Pons (tissue), 1 donor: Measurements from ENCODE around the gene RBMS1.
A peak's percentile ranks its signal among the peaks of the same experiment; 100 is the strongest.
"Not testable (repeated sequence)": the region's sequence is repeated elsewhere in the genome, so short reads cannot be mapped to it uniquely, and the experiment has no call there.

Experiments
- DNase-seq: peaks from one replicate; pipeline ENCODE4 v3.0.0-alpha.2; 2016; ENCODE audit warnings: low spot score

Gene RBMS1

DNA sequence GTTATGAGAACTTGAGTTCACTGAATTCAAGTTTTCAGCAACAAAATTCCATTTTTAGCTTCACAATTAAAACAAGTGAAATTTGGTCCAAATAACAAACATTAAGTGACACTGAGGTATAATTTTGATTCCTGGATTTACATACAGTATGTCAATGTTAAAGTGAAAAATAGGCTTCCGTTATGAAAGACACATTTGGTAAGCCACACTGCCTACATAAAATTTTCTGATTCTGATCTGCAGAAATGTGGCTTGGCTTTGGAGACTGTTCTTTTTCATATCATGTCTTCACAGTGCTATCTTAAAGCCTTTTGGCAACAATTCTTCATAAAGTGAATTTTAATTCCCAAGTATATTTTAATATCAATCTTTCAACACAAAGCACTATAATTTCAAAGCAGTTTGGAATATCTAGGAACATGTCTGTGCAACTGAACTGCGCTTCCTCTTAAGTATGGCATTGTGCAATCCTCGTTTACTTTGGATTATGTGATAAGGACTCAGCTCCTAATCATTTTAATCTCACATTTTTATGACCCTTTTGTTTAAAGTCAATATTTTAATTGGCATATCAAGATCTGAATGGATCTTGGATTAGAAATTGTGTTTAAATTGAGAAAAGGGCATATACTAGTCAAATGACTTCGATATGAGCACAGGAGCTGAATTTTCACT lies 60.0 kb downstream of the RBMS1 start:
- DNase-seq, result no peak

DNA sequence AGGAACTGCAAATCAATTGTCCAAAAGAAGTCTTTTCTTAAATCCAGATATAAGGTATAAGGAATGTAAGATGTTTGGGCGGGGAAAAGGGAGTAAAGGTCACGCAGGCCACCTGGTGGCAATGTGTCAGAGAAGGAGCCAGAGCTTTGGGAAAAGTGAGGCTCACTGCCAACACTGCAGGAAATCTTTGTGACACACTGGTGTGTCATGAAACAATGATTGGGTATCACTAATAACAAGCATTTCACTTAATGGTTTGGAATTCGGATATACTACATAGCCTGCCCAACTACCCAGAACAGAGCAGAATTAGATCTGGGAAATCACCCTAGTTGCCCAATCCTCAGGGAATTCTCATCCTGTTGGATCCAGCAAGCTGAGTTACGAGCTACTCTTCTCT lies 61.0 kb downstream of the RBMS1 start:
- DNase-seq, result no peak

DNA sequence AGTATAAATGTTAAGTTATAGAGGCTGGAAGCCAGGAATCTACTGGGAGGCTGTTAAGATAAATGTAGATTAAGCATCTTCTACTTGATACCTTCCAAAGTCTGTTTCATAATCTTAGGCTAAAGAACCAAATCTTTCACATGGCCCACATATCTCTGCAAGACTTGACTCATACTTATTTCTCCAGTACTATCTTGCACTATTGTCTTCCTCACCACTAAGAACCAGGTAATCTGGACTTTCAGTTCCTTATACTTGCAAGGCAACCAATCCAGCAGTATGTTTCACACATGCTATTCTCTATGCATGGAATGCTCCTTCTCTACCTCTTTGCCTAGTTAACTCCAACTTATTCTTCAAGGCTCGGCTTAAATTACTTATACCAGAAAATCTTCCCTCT lies 62.2 kb downstream of the RBMS1 start:
- no peak for DNase-seq

DNA sequence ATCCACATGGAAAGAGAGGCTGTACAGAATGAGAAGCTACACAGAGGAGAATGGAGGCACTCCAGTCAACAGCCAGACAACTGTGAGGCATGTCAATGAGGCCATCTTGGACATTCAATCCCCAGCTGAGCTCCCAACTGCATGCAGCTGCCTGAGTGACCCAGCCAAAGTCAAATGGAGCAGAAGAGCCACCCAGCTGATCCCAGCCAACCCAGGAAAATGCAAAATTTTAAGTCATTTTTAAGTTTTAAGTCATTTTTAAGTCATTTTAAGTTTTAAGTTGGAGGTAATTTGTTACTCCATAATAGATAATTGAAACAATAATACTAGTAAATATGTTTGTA lies 63.6 kb downstream of the RBMS1 start:
- DNase-seq, result no peak

DNA sequence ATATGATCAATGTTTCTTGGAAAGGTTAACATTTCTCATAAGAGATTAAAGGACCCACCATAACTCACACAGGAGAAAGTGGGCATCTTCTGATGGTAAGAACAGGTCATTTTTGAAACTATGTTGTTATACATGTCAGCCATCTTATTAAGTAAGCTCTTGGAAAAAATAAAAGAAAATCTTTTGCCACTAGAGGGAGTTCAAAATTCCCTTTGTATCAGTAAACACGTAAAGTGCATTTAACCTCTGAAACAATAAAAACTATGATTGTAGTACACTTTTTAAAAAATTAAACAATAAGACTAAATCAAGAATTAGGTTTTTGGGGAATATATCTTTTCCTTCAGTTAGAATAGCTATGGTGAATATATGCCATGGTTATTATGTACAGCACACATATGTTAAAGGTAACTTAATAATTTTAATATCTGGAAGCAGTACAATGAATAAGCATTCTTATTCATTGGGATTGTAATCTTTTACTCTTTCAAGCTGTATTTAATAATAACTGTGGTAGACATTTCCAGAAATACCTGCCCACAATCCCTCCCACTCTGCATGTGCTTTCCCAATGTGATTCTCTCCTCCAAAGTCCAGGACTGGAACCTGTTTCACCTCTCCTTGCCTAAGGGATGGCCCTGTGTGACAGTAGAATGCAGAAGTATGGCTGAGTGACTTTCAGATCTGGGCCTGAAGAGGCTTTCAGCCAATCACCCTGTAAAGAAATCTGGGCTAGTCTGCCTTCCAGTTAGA lies 64.2 kb downstream of the RBMS1 start:
- DNase-seq, result peak; percentile 73

DNA sequence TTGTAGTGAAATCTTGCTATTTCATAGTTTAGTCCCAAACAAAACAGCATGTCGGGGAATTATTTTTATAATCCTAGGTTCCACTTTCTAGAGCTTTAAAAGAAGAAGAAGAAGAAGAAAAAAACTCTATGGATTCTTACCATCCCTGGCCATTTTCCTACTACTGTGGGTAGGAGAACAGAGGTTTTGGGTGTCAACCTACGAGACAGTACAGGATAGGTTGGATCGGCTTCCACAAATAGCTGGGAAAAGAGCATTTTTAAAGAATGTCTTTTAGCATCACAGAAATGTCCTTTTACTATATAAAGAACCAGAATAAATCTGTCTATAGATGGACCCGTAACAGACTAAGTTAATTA lies 65.2 kb downstream of the RBMS1 start:
- DNase-seq, result no peak

DNA sequence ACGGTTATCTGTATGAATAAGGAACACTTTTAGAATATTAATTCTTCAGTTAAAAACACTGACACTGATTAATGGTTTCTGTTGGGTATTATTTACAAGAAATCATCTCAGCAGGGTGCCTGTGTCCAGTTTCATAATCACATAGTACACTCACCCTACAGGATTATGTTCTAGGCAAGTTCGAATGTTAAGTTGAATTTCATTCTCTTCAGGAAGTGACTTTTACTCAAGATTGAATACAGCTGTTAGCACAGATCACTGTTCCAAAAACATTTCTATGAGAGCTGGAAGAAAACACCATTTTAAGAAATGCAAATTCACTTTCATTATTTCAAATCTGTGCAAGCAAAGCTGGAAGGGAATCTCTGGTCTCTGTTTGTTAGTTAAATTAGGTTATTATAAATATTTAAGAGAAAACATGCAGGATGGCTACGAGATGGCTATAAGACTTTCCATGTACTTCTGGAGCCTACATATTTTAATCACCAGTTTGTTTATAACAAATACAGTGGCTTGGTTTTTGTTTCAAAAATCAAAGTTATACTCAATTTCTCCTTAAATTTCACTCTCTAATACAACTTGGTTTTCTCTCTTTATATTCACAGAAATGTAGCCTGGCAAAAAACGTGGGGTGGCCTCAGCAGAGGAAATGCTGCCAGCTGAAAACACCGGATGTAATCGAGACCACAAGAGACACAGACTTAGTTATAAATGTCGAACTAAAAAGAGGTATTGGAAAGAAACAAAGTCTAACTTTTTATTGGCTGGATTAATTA lies 65.8 kb downstream of the RBMS1 start:
- no peak for DNase-seq

DNA sequence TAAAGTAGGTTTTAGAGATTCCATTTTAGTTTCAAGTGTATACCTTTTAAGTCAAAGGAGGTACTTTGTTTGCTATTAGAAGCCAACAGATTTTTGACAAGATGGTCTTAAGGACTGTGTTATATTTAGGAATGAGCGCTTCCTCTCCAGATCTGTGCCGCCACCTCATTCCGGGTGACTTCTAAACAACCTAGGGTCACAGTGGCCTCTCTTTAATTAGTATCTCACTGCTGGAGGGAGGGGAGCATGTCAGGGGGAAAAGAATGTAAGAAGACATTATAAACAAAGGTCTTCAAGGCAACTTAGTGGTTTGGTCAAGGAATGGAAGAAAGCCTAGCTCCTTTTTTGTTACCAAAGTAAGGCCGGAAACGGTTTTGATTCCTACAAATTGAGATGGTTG lies 67.0 kb downstream of the RBMS1 start:
- no peak for DNase-seq

DNA sequence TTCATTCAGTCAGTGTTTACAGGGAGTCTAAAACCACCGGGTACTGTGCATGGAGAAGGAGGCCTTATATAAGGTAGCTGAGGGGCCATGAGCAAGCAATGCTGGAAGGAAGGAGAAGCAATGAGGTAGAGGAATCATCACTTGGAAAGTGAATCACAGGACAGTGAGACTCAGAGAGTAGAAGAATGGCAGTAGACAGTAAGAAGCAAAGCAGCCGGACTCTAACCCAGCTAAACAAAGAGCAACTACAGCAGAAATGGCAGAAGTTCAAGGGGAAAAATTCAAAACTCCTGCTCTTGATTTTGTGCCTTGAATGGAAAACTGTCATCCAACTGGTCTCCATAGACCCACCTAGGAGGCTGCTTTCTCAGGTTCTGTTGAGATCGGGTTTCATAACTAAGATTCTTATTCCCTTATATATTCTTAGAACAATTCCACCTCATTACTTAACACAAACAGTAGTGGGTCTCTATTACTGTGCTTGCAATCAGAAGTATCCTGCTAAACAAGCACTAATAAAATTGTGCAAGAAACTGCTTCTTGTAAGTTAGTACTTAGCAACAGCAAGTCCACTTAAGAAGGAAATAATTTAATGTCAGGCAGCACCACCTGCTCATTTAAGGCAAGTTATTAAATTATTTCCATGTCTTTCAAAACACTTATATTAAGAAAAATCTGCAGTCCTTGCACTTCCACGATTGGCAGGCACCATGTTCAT lies 68.0 kb downstream of the RBMS1 start:
- DNase-seq, result no peak

DNA sequence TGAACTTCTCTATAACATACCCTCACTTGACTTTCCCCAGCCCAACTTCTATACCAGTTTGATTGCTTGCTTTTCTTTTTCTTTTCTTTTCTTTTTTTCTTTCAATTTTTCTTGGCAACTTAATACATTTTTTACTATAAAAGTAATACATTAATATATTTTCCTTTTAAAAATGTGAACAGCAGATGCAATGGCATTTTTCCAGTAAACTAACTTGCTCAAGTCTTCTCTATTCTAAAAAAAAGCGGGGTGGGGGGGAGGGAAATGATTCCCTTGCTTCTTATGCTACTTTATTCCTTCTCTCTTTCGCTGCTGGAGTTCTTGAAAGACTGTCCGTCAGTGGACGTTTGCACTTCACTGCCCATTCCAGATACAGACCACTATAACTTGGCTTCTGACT lies 70.5 kb downstream of the RBMS1 start:
- no peak for DNase-seq

DNA sequence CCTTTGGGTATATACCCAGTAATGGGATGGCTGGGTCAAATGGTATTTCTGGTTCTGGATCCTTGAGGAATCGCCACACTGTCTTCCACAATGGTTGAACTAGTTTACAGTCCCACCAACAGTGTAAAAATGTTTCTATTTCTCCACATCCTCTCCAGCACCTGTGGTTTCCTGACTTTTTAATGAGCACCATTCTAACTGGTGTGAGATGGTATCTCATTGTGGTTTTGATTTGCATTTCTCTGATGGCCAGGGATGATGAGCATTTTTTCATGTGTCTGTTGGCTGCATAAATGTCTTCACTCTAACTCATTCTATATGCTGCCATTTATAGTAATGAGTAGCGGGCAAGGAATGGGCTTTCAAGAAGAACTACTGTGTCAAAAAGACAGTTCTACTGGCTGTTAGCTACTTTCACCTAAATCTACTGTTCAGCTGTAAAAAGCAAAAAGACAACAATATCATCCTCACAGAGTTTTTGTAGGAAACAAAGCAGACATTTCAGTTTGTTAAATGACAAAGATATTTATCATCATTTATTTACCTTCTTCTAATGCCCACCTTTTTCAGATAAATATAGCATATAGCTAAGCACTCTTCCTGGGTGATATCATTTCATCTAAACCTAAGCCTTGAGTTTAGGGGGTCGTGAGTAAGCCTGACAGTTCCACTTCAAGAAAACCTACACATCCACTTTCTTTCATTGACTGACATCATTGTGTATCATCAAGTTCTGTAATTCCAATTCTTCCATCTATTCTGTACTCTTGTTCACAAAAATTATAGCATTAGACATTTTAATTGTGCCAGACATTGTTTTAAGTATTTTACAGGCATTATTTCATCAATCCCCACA lies 71.7 kb downstream of the RBMS1 start:
- DNase-seq, result not testable (repeated sequence)

DNA sequence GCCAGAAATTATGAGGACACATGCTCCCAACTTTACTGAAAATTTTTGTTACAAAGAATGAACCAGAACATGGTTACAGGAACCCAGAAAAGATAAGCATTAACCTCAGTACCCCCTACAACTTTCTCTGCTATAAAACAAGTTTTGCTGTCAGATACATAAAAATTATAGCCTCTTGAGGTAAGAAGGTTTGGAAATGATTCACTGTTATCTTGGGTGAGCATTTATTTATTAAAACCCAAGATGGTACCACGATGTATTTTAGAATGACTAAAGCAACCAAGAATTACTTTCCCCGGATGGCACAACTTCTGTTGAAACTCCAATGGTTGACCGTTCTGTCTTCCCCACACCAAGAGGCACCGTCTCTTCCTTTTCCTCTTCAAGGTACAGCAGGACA lies 72.9 kb downstream of the RBMS1 start:
- DNase-seq, result no peak

DNA sequence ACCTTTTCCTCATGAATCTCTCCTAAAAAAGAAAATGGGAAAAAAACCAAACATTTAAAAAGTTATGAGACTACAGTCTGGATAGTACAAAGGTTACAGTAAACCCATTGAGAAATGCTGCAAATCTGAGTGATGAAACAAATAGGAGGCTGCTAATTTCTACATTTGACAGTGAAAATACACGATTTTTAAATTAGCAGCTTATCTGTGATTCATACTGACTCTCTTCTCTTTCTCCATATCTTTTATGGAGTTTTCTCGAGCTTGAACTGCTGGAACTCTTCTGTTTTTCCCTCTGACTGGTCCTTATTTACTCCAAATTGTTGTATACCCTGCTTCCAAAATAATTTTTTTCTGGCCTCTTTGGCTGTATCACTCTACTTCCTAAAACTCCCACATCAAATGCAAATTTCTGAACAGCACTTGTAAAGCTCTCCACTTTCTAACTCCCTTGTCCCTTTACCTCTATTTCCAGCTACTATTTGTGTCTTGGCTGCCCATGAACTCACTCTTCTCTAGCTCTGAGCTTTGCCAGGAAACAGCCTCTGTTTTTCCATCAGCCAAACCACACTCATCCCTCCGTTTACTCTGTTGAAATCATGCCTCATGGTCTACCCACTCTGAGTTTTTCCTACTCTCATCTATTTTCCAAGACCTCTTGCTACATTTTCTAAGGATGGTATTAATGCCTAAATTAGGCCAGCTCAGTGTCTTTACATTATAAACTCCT lies 73.7 kb downstream of the RBMS1 start:
- DNase-seq, result no peak

DNA sequence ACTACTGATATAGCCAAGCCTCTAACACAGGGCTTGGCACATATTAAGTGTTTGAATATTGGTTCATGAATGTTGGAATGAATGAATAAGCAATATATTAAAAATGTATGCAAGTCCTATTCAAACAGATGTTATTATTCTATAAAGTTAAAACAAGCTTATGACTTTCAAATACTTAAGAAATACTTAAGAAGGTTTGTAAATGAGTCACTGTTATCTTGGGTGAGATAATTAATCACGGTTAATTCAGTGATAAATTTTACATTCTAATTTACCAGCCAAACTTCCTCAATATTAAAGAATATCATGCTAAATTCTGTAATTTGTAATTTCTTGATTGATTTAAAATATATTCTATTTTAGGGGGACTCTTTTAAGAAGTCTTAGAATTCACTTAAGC lies 74.8 kb downstream of the RBMS1 start:
- no peak for DNase-seq

DNA sequence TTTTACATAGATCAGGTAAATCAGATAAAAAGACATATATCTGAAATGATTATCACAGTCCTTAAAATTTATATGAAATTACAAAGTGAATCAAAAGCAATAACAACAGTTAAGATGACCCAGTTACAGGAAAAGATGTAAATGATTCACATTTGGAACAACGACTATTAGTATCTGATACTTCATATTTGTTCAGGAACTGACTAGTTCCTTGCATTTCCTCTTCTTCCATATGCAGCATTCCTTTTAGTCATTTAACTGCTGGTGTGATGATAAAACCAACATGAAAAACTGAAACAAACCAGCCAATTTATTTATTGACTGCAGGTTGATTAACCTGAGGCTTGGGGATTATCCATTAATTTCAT lies 75.2 kb downstream of the RBMS1 start:
- DNase-seq, result no peak

DNA sequence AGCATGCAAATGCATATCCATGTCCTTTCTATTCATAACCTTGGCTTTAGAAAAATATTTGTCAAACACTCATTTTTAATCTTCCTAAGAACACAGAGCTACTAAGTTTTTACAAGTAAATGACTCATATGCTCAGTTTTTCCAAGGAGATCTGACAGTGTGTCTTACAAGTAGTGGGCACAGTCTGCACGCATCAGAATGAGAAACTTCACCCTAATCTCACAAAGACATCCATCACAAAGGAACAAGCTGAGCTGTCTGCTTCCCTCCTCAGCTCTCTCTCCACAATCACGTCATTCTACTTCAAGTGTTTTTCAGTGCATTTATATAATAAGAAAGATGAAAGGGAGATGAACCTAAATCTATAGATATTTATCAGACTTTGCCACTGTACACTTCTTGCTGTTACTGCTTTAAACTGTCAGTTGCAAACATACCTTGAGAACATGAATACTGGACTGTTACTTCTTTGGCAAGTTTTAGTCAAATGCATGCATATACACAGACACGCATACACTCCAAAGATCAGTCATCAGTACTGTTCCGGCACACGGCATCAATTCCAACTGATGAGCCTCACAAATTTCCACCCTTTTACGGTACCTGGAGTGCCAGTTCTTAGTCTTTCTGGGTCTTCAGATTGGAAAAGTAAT lies 75.7 kb downstream of the RBMS1 start:
- DNase-seq, result no peak

DNA sequence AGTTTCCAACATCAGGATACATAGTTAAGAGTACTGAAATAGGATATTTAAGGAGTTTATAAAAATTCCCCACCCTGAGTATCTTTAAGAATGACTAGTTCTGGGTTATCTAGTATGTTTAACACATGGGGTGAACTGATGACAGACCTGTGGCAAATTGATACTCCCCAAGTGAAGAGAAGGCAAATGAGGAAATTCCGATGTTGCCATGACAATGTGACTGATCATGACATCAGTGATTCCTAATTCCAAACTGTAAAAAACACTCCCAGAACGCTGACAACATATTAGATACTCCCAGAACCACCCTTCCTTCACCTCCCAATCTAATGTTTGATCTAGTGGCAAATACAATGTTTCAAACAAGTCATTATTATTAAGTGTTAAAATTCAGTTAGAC lies 77.6 kb downstream of the RBMS1 start:
- DNase-seq, result no peak

DNA sequence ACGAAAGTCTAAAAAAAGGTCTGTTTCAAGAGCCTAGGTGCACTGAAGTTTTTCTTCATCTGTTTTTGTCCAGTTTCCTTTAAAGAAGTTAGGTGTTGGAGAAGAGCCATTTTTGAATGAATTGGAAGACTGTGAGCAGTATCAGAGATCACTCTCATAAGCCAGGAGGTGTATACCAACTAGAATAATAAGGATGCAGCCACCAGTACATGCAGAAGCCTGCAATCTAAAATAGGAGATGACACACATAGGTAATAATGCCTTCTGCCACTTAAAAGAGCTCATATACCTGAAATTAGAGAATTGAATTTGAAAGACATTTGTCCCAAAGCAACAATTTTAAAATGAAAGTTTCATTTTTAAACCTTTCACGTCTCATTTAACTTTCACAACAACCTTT lies 81.7 kb downstream of the RBMS1 start:
- no peak for DNase-seq

DNA sequence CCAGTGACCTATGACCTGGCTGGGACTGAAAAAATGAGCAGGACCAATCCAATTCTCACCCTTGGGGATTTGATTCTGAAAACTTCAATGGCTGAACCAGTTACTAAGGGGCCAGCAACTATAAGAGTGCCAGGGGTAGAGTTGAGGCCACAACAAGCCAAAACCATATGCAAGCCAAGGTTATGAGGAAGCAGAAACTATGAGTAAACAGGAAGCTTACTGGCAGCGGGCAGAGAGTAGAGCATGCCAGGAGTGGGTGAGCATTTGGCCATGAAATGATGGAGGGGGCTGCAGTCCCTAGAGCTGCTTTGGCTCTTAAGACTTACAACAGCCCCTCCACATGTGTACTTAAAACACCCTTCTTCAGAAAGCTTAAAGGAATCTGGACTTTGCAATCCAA lies 82.4 kb downstream of the RBMS1 start:
- no peak for DNase-seq

DNA sequence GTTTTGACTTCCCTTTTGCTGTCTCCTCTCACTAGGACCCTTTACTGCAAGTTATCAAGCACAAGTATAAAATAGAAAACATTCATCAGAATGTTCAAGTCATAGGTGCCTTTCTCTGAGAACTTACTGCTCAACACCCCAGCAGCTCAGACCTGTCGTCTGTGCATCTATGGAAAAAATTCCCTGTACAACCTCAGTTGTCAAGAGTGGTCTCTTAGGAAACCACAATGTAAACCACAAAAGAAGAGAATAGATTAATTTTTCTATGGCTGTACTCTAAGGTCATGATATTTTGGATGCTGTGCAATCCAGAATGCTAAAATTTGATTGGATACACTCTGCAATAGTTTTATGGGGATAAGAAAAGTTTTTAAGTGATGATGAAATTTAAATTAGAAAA lies 84.1 kb downstream of the RBMS1 start:
- no peak for DNase-seq

DNA sequence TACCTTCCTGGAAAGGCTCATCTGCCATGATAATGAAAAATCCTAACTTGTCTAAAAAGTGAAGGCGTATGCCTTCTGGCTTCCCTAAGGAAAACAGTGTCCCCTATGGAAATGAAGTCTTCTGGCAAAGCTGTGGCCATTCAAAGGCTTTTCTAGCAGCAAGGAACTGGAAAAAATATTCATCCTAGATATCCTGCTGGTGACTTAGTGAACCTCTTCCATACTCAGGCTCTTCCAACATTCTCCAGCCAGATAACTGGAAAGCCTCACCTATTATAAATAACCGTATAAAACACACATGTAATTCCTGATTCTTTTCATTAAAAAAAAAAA lies 84.7 kb downstream of the RBMS1 start:
- DNase-seq, result no peak
